HG03571 (cell line): ENCODE results near the gene PTPN14.
"Not testable (repeated sequence)": the region's sequence is repeated elsewhere in the genome, so short reads cannot be mapped to it uniquely, and the experiment has no call there.

Source experiments
- ATAC-seq: cut with Tn5 transposase; IDR thresholded peaks from one replicate; pipeline ENCODE4 v1.9.1; 2021; ENCODE audit not compliant: unreplicated experiment

Gene PTPN14

GRCh38 chr1:214551436-214552173 lies at the start of gene PTPN14:
TSS of gene PTPN14 (minus strand) at chr1:214551602. CDS start at chr1:214464803, 86,799 bp downstream.
- no peak for ATAC-seq

- no peak for ATAC-seq
Observed at GRCh38 chr1:214593158-214593557, 41.8 kb upstream of the PTPN14 start.

GRCh38 chr1:214591918-214592317 lies 40.5 kb upstream of the PTPN14 start:
- ATAC-seq, result not testable (repeated sequence)

- ATAC-seq, result no peak
Observed at GRCh38 chr1:214590696-214591095, 39.3 kb upstream of the PTPN14 start.

- ATAC-seq, result no peak
Observed at GRCh38 chr1:214588963-214589597, 37.7 kb upstream of the PTPN14 start.

- ATAC-seq, result no peak
Observed at GRCh38 chr1:214587165-214587564, 35.8 kb upstream of the PTPN14 start.

- ATAC-seq, result no peak
Observed at GRCh38 chr1:214586621-214587020, 35.2 kb upstream of the PTPN14 start.

- no peak for ATAC-seq
Observed at GRCh38 chr1:214584805-214585766, 33.7 kb upstream of the PTPN14 start.

GRCh38 chr1:214583824-214584554 lies 32.6 kb upstream of the PTPN14 start:
- no peak for ATAC-seq

GRCh38 chr1:214583113-214583512 lies 31.7 kb upstream of the PTPN14 start:
- no peak for ATAC-seq

- ATAC-seq, result no peak
Observed at GRCh38 chr1:214582289-214582891, 31.0 kb upstream of the PTPN14 start.

GRCh38 chr1:214581785-214582184 lies 30.4 kb upstream of the PTPN14 start:
- ATAC-seq, result no peak

- ATAC-seq, result no peak
Observed at GRCh38 chr1:214579183-214579582, 27.8 kb upstream of the PTPN14 start.

GRCh38 chr1:214576120-214576519 lies 24.7 kb upstream of the PTPN14 start:
- ATAC-seq, result not testable (repeated sequence)

- ATAC-seq, result no peak
Observed at GRCh38 chr1:214574598-214575411, 23.4 kb upstream of the PTPN14 start.

- ATAC-seq, result no peak
Observed at GRCh38 chr1:214573386-214574318, 22.2 kb upstream of the PTPN14 start.

- ATAC-seq, result no peak
Observed at GRCh38 chr1:214571281-214571680, 19.9 kb upstream of the PTPN14 start.

GRCh38 chr1:214570442-214570841 lies 19.0 kb upstream of the PTPN14 start:
- ATAC-seq, result no peak
